Stimulated activated CD8-positive, alpha-beta memory T cell treated with anti-CD3 and anti-CD28 coated beads, Interleukin-15, amount 100 ng/mL, for 24 hours (primary cell): ENCODE measurements around the gene PSENEN.
"Not testable (repeated sequence)": the region's sequence is repeated elsewhere in the genome, so short reads cannot be mapped to it uniquely, and the experiment has no call there.

Source experiments
- DNase-seq: peaks from one replicate; pipeline ENCODE4 v3.0.0-alpha.2; 2020; ENCODE audit warnings: low read depth

The PSENEN gene

GRCh38 chr19:35788205-35788960 lies 42.9 kb downstream of the PSENEN start:
- DNase-seq, result no peak

- DNase-seq, result no peak
Observed at GRCh38 chr19:35789195-35789977, 43.9 kb downstream of the PSENEN start.

GRCh38 chr19:35789978-35790944 lies 44.8 kb downstream of the PSENEN start:
- no peak for DNase-seq

- DNase-seq, result no peak
Observed at GRCh38 chr19:35790981-35791813, 45.7 kb downstream of the PSENEN start.

- no peak for DNase-seq
Observed at GRCh38 chr19:35791814-35792279, 46.4 kb downstream of the PSENEN start.

GRCh38 chr19:35792312-35792711 lies 46.9 kb downstream of the PSENEN start:
- no peak for DNase-seq

- DNase-seq, result no peak
Observed at GRCh38 chr19:35792888-35793287, 47.4 kb downstream of the PSENEN start.

GRCh38 chr19:35793381-35794165 lies 48.1 kb downstream of the PSENEN start:
- no peak for DNase-seq

- DNase-seq, result not testable (repeated sequence)
Observed at GRCh38 chr19:35795564-35795963, 50.1 kb downstream of the PSENEN start.
